ENCODE results near the gene CARD14. TPM values are rescaled to one million over a fixed set of nuclear protein-coding genes. Genes with fewer than 3 reads are reported as not detected.
"Not testable (repeated sequence)": the region's sequence is repeated elsewhere in the genome, so short reads cannot be mapped to it uniquely, and the experiment has no call there.

The CARD14 gene
- polyA plus RNA-seq, 12 donors, result 0.31 to 4.5 (median 0.88) TPM; not detected in 2

GRCh38 chr17:80147035-80147822, 22.6 kb upstream of the CARD14 start, which contains the start of gene EIF4A3:
EIF4A3 (minus strand) TSS chr17:80147128; CDS start chr17:80146961, 167 bp downstream.
- peak; percentile 100 for DNase-seq

- DNase-seq, result no peak
These were observed 18.5 kb upstream of the CARD14 start for GRCh38 chr17:80151333-80151732.

- no peak for DNase-seq
These were observed 17.6 kb upstream of the CARD14 start for GRCh38 chr17:80152081-80152702.

GRCh38 chr17:80153004-80153403, 16.8 kb upstream of the CARD14 start:
- DNase-seq, result no peak

- DNase-seq, result no peak
These were observed 15.7 kb upstream of the CARD14 start for GRCh38 chr17:80154166-80154565.

GRCh38 chr17:80155600-80155999, 14.2 kb upstream of the CARD14 start:
- not testable (repeated sequence) for DNase-seq

GRCh38 chr17:80158846-80159245, 11.0 kb upstream of the CARD14 start:
- no peak for DNase-seq

- DNase-seq, result no peak
These were observed 9.3 kb upstream of the CARD14 start for GRCh38 chr17:80160536-80160935.

- DNase-seq, result no peak
These were observed 6.5 kb upstream of the CARD14 start for GRCh38 chr17:80163336-80163735.

- DNase-seq, result no peak
These were observed 5.6 kb upstream of the CARD14 start for GRCh38 chr17:80164185-80164584.

- DNase-seq, result no peak
These were observed 3.4 kb upstream of the CARD14 start for GRCh38 chr17:80166446-80166845.

- no peak for DNase-seq
These were observed 1.5 kb upstream of the CARD14 start for GRCh38 chr17:80168371-80168770.

- no peak for DNase-seq
These were observed 723 bp upstream of the CARD14 start for GRCh38 chr17:80169107-80169506.

GRCh38 chr17:80171681-80172080, 1.9 kb downstream of the CARD14 start:
- no peak for DNase-seq

GRCh38 chr17:80173126-80173525, 3.3 kb downstream of the CARD14 start:
- DNase-seq, result no peak

GRCh38 chr17:80173916-80174315, 4.1 kb downstream of the CARD14 start:
- no peak for DNase-seq

GRCh38 chr17:80176757-80177156, 6.9 kb downstream of the CARD14 start:
- no peak for DNase-seq

- DNase-seq, result no peak
These were observed 8.3 kb downstream of the CARD14 start for GRCh38 chr17:80177986-80178595.

GRCh38 chr17:80180192-80180591, 10.4 kb downstream of the CARD14 start:
- DNase-seq, result no peak

GRCh38 chr17:80181431-80181830, 11.6 kb downstream of the CARD14 start:
- no peak for DNase-seq

- no peak for DNase-seq
These were observed 12.5 kb downstream of the CARD14 start for GRCh38 chr17:80182118-80182844.

GRCh38 chr17:80182845-80183223, 13.0 kb downstream of the CARD14 start:
- DNase-seq, result no peak

Data from muscle of arm (tissue), 12 donors.